M059J (cell line): Measurements from ENCODE around the gene WT1. TPM values are rescaled to one million over a fixed set of nuclear protein-coding genes. Genes with fewer than 3 reads are reported as not detected.

Source experiments
- total RNA-seq: library from RNA; depleted of rRNA; stranded (reverse); fragments of >200 nt; shearing (Covaris generic); gene quantifications from 2 replicates; pipeline ENCODE4 v1.2.3, GENCODE V29; 2014; rRNA removed

The WT1 gene
- total RNA-seq, 1 experiment from 2014 or later, result 5.9 TPM

Other genes with a start within 250 kb of the WT1 start
- gene EIF3M, start 148.3 kb upstream of the WT1 start, total RNA-seq, result 762 and 937 TPM in 2 replicates